PFSK-1 (cell line): Measurements from ENCODE around the gene IFT52.

Experiments
- FOXP2 ChIP-seq: optimal IDR thresholded peaks from 2 replicates; pipeline ENCODE3; 2011; ENCODE audit warnings: borderline replicate concordance, control low read depth, inconsistent platforms; ENCODE audit not compliant: insufficient read depth; ENCODE audit errors: extremely low read length, extremely low read depth
- POLR2AphosphoS5 ChIP-seq: IDR thresholded peaks from 2 replicates; pipeline ENCODE4 v1.6.1; 2012; ENCODE audit warnings: low read depth, mild to moderate bottlenecking, control low read depth, low read length, moderate library complexity
- SIN3A ChIP-seq: IDR thresholded peaks from 2 replicates; pipeline ENCODE4 v1.6.1; 2012; ENCODE audit warnings: mild to moderate bottlenecking, low read length, moderate library complexity, borderline replicate concordance; ENCODE audit not compliant: insufficient read depth
- TAF1 ChIP-seq: IDR thresholded peaks from 2 replicates; pipeline ENCODE4 v1.6.1; 2012; ENCODE audit warnings: low read length, control low read depth, borderline replicate concordance; ENCODE audit not compliant: insufficient read depth
- TF ChIP-seq, protein P1 (sequence below), 2 experiments: IDR thresholded peaks; 2 replicates each; pipeline versions ENCODE4 v1.6.1 to v1.8.0; 2011 to 2012; ENCODE audit warnings: low read depth in 2 of 2, low read length in 2 of 2, control low read depth in 1 of 2, inconsistent platforms in 1 of 2, mild to moderate bottlenecking in 1 of 2, moderate library complexity in 1 of 2; ENCODE audit not compliant: insufficient read depth in 1 of 2

The IFT52 gene

GRCh38 chr20:43681991-43682410 is 91.3 kb downstream of the IFT52 start:
- TF ChIP-seq POLR2AphosphoS5: no peak
- TF ChIP-seq FOXP2: no peak
- no peak for TF ChIP-seq TAF1
- no peak for TF ChIP-seq SIN3A

DNA sequence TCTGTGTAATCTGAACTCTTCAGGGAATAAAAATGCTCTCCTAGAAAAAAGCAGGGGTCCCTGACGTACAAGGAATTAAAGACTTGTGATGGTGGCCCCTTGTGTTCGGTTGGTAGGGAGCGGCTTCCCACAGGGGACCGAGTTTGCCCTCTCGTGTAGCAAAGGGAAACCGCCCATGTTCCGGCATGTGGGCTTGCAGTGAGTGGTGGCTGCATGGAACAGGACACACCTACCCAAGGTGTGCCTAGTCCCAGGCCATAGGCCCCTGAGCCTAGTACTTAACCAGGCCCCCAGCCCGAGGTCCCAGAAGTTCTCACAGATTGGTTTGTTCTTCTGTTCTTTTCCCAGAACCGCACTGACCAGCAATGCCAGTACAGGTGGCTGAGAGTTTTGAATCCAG is 91.7 kb downstream of the IFT52 start:
- TF ChIP-seq, protein P1, sequence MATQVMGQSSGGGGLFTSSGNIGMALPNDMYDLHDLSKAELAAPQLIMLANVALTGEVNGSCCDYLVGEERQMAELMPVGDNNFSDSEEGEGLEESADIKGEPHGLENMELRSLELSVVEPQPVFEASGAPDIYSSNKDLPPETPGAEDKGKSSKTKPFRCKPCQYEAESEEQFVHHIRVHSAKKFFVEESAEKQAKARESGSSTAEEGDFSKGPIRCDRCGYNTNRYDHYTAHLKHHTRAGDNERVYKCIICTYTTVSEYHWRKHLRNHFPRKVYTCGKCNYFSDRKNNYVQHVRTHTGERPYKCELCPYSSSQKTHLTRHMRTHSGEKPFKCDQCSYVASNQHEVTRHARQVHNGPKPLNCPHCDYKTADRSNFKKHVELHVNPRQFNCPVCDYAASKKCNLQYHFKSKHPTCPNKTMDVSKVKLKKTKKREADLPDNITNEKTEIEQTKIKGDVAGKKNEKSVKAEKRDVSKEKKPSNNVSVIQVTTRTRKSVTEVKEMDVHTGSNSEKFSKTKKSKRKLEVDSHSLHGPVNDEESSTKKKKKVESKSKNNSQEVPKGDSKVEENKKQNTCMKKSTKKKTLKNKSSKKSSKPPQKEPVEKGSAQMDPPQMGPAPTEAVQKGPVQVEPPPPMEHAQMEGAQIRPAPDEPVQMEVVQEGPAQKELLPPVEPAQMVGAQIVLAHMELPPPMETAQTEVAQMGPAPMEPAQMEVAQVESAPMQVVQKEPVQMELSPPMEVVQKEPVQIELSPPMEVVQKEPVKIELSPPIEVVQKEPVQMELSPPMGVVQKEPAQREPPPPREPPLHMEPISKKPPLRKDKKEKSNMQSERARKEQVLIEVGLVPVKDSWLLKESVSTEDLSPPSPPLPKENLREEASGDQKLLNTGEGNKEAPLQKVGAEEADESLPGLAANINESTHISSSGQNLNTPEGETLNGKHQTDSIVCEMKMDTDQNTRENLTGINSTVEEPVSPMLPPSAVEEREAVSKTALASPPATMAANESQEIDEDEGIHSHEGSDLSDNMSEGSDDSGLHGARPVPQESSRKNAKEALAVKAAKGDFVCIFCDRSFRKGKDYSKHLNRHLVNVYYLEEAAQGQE (IDR thresholded peaks at IDR 0.05; ENCODE audit: insufficient read depth in 1 of 2, low read depth in 2 of 2, low read length in 2 of 2): no peak
- TF ChIP-seq FOXP2 (no peak), SIN3A (no peak), POLR2AphosphoS5 (no peak), TAF1 (no peak)

GRCh38 chr20:43686820-43687219 is 96.1 kb downstream of the IFT52 start:
- TF ChIP-seq TAF1 (no peak), POLR2AphosphoS5 (no peak), SIN3A (no peak), FOXP2 (no peak)
- TF ChIP-seq, protein P1 (IDR thresholded peaks at IDR 0.05; ENCODE audit: insufficient read depth in 1 of 2, low read depth in 2 of 2, low read length in 2 of 2): no peak

DNA sequence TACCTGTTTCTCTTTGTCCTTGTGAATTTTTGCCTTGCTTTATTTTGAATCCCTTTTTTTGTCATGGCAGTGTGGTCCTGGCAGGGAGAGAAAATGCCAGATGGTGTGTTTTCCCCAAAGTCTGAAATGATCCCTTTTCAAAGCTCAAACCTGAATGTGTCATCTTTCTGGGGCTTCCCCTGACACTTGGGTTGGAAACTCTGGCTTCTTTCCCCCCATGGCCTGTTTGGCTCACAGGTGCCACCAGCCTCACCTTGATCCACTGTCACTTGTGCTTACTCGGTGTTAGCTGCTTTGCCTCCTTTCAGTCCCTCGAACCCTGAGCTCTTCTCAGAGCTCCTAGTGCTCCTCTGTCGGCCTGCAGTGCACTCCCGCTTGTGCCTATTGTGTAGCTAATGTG is 98.4 kb downstream of the IFT52 start:
- TF ChIP-seq SIN3A: no peak

- TF ChIP-seq, protein P1 (IDR thresholded peaks at IDR 0.05; ENCODE audit: insufficient read depth in 1 of 2, low read depth in 2 of 2, low read length in 2 of 2): no peak
- no peak for TF ChIP-seq FOXP2
- TF ChIP-seq SIN3A: no peak
- no peak for TF ChIP-seq TAF1
- no peak for TF ChIP-seq POLR2AphosphoS5
These were observed 100.3 kb downstream of the IFT52 start for GRCh38 chr20:43690943-43691598.

DNA sequence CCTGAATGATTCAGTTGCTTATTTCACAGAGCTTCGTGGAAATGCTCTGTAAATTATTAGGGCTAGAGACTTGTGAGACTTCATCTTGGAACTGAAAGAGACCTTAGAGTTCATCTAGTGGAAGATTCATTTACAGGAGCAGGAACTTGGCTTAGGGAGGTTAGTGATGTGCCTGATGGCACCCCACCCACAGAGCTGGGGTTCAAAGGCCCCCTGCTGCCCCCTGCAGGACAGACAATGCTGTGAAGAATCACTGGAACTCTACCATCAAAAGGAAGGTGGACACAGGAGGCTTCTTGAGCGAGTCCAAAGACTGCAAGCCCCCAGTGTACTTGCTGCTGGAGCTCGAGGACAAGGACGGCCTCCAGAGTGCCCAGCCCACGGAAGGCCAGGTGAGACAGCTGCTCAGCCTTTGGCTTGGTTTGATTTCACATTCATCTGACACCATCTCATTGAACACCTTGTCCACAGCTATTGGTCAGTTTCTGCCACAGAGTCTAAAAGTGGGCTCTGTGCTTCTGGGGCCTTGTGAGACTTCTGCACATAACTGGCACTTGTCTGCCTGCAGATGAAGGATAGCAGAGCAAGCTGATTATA is 101.3 kb downstream of the IFT52 start:
- TF ChIP-seq FOXP2 (no peak), SIN3A (no peak), POLR2AphosphoS5 (no peak), TAF1 (no peak)
- TF ChIP-seq, protein P1 (IDR thresholded peaks at IDR 0.05; ENCODE audit: insufficient read depth in 1 of 2, low read depth in 2 of 2, low read length in 2 of 2): no peak
